RWPE1 (cell line): ENCODE data around the gene GRB10.

ENCODE experiments used
- CTCF ChIA-PET: fragments of 350-600 bp; sonication (Branson Sonifier 250); formaldehyde crosslinking; extraction: SDS; loops from one replicate; lab custom pipeline; 2021; lab: Yijun Ruan, JAX
- POLR2A ChIA-PET: fragments of 400-600 bp; formaldehyde crosslinking; extraction: SDS; loops from one replicate; lab custom pipeline; 2020; ENCODE audit warnings: antibody characterized with exemption; ENCODE audit not compliant: low non-redundant PET; lab: Yijun Ruan, JAX
- DNase-seq: peaks from one replicate; pipeline ENCODE4 v3.0.0; 2012; ENCODE audit warnings: low spot score
- H3K27ac ChIP-seq: fragments of 450-650 bp; 2 replicates; pipeline ENCODE4 v1.5.1; 2017
- CTCF ChIP-seq: fragments of 450-650 bp; conservative IDR thresholded peaks from 2 replicates; pipeline ENCODE4 v1.5.1; 2017; ENCODE audit warnings: low read depth, mild to moderate bottlenecking

The GRB10 gene

GRCh38 chr7:50688226-50688590, 94.5 kb downstream of the GRB10 start:
- POLR2A ChIA-PET: no interaction called here
- H3K27ac ChIP-seq: no peak overlapping the region
- no peak for DNase-seq
- TF ChIP-seq CTCF: no peak
- CTCF ChIA-PET: interaction anchor here (0.7 kb wide), 1 partner anchor 97 kb away, joined by 3 read pairs; no protein-coding TSS in a partner anchor

- no peak overlapping the region for H3K27ac ChIP-seq
- TF ChIP-seq CTCF: no peak
- POLR2A ChIA-PET: no interaction called here
- CTCF ChIA-PET: no interaction called here
- DNase-seq: no peak
Observed at GRCh38 chr7:50687575-50688225, 95.0 kb downstream of the GRB10 start.

DNA sequence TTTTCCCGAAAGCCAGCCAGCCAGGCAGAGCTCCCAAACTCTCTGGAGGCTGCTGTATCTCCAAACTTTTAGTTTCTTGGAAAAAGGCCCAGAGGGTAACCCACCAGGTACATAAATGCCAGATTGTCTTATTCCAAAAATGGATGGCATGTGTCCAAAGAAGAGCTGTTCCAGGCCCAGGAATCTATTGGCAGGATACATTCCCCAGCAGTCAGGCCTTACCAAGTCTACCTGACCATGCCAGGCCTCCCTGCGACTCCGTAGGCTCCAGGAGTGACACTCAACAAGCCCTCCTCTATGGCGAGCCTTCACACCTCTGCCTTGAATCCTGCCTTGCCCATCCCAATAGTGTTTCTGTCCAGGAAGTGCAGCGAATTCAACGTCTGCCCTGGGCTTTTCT, 95.6 kb downstream of the GRB10 start:
- DNase-seq: no peak
- ChIA-PET CTCF (interaction anchor here (0.7 kb wide), 1 partner anchor 978 kb away, joined by 3 read pairs; no protein-coding TSS in a partner anchor), POLR2A (no interaction called here)
- TF ChIP-seq CTCF: no peak
- no peak overlapping the region for H3K27ac ChIP-seq

DNA sequence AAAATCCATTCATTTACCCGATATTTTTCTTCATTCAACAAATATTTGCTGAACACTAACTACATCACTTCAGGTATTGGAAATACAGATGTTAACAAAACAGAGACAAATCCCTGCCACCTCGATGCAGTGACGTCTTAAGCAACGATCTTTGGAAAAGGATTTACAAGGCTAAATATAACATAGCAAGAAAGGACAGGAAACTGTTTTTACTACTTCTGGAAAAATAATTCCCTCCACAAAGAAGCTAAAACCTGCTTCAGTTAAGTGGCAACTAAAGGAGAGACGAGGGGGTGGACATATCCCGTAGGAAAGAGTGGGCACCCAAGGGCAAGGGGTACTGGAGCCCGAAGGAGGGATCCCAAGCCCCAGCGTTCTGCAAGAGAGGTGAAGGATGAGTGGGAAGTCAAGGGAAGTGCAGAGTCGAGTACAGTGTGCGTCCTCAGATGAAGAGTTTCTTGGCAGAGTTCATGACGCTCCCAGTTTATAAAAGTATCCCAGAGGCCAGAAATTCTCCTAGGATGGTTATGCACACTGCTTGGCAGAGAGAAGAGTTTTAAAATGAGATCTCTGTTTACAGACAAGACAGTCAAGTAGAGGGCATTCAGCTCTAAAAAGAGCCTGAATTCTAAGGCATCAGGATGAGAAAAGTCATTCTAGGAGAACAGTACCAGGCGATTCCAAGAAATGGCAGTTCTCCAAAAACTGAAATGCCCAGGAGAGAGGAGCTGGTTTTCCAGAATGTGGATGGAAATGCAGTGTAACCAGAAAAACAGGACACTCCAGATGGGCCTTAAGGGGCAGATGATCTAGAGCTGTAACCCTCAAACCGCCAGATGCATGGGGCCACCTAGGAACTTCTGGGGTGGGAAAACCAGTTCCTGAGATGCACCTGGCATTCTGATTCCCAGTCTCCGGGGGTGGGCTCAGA, 97.3 kb downstream of the GRB10 start:
- CTCF ChIA-PET: interaction anchor here (0.7 kb wide), 1 partner anchor 476 kb away, joined by 3 read pairs; no protein-coding TSS in a partner anchor
- no peak overlapping the region for H3K27ac ChIP-seq
- no peak for TF ChIP-seq CTCF
- POLR2A ChIA-PET: no interaction called here
- DNase-seq: no peak

- POLR2A ChIA-PET: no interaction called here
- H3K27ac ChIP-seq: no peak overlapping the region
- no peak for TF ChIP-seq CTCF
- no peak for DNase-seq
- CTCF ChIA-PET: no interaction called here
Observed at GRCh38 chr7:50684713-50685075, 98.0 kb downstream of the GRB10 start.

DNA sequence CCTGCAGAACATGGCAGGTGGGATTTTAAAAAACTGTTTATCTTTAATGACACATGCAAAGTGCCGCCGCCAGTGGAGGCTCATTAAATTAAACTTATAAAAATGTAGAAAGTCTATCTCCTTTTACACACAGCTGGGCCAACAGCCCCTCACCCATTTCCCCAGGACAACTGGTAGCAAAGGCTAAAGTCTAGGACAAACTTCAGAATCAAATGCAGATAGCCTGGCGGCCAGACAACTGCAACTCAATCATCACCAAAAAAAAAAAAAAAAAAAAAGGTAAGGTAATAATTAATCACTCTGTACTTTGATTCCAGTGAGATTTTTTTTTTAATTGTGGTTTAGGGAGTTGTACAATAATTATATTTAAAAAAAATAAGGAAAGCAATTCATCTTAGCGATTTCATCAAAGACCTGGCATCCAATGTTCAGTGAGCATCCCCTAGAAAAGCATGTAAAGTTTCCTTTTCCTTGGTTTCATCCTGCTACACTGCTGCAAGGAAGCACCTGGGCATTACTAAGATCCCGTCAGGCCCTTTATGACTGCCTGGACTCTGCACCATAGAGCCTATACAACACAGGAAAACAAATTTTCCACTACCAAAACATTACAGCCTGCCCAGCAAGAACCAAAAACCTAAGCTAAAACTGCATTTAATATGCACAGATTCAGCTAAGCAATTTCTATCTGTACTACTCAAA, 98.5 kb downstream of the GRB10 start:
- no peak overlapping the region for H3K27ac ChIP-seq
- ChIA-PET POLR2A (no interaction called here), CTCF (no interaction called here)
- TF ChIP-seq CTCF: no peak
- no peak for DNase-seq
